ENCODE measurements around the gene ASB8.

The ASB8 gene, protein sequence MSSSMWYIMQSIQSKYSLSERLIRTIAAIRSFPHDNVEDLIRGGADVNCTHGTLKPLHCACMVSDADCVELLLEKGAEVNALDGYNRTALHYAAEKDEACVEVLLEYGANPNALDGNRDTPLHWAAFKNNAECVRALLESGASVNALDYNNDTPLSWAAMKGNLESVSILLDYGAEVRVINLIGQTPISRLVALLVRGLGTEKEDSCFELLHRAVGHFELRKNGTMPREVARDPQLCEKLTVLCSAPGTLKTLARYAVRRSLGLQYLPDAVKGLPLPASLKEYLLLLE

GRCh38 chr12:48157018-48157888 is at the start of gene ASB8:
TSS of gene ASB8 (minus strand) at chr12:48157515. CDS start at chr12:48153496, 4,019 bp downstream.
- no peaks in the 10 kb centered on the region for H3K9me3 ChIP-seq (ENCODE audit: control insufficient read depth, insufficient read depth, low read length)
- peaks cover 9% of the 10 kb centered on the region; the same call in 1 of the 2 replicates for H3K4me1 ChIP-seq (ENCODE audit: control insufficient read depth, insufficient read depth, low read length)
- peak within 1 kb of the TSS; percentile 97 for H3K4me3 ChIP-seq (ENCODE audit: low read depth, low read length)
- no peaks in the 10 kb centered on the region for H3K36me3 ChIP-seq (ENCODE audit: control insufficient read depth, insufficient read depth, low read length)
- H3K27ac ChIP-seq (ENCODE audit: low read depth, low read length), result peak within 1 kb of the TSS; percentile 72
- no peaks in the 10 kb centered on the region for H3K27me3 ChIP-seq (ENCODE audit: control insufficient read depth, insufficient read depth, low read length)
- H3K9ac ChIP-seq (ENCODE audit: low read depth, low read length), result no peak within 1 kb of the TSS

GRCh38 chr12:48203192-48203591 is 45.9 kb upstream of the ASB8 start, which contains the start of gene OR10AD1:
TSS of gene OR10AD1 (minus strand) at chr12:48203292. CDS start at chr12:48203292, 0 bp downstream.
- Histone ChIP-seq H3K27ac (ENCODE audit: low read depth, low read length) (no peak within 1 kb of the TSS), H3K4me3 (ENCODE audit: low read depth, low read length) (no peak within 1 kb of the TSS), H3K9ac (ENCODE audit: low read depth, low read length) (no peak within 1 kb of the TSS), H3K27me3 (ENCODE audit: control insufficient read depth, insufficient read depth, low read length) (peaks cover 48% of the 10 kb centered on the region), H3K9me3 (ENCODE audit: control insufficient read depth, insufficient read depth, low read length) (0 out of 2 replicates have a peak, but pooled peaks cover 6% of the 10 kb centered on the region), H3K4me1 (ENCODE audit: control insufficient read depth, insufficient read depth, low read length) (no peaks in the 10 kb centered on the region), H3K36me3 (ENCODE audit: control insufficient read depth, insufficient read depth, low read length) (no peaks in the 10 kb centered on the region)

- Histone ChIP-seq H3K4me1 (ENCODE audit: control insufficient read depth, insufficient read depth, low read length) (no peaks in the 10 kb centered on the region), H3K36me3 (ENCODE audit: control insufficient read depth, insufficient read depth, low read length) (no peaks in the 10 kb centered on the region), H3K27me3 (ENCODE audit: control insufficient read depth, insufficient read depth, low read length) (peaks cover 48% of the 10 kb centered on the region), H3K4me3 (ENCODE audit: low read depth, low read length) (no peak overlapping the region), H3K9ac (ENCODE audit: low read depth, low read length) (no peak overlapping the region), H3K9me3 (ENCODE audit: control insufficient read depth, insufficient read depth, low read length) (0 out of 2 replicates have a peak, but pooled peaks cover 3% of the 10 kb centered on the region), H3K27ac (ENCODE audit: low read depth, low read length) (no peak overlapping the region)
Observed at GRCh38 chr12:48202766-48203165, 45.5 kb upstream of the ASB8 start.

GRCh38 chr12:48201516-48201915 is 44.2 kb upstream of the ASB8 start:
- H3K9me3 ChIP-seq (ENCODE audit: control insufficient read depth, insufficient read depth, low read length), result no peaks in the 10 kb centered on the region
- H3K9ac ChIP-seq (ENCODE audit: low read depth, low read length), result no peak overlapping the region
- no peak overlapping the region for H3K27ac ChIP-seq (ENCODE audit: low read depth, low read length)
- H3K4me3 ChIP-seq (ENCODE audit: low read depth, low read length), result no peak overlapping the region
- H3K4me1 ChIP-seq (ENCODE audit: control insufficient read depth, insufficient read depth, low read length), result peaks cover 8% of the 10 kb centered on the region; the same call in 1 of the 2 replicates
- no peaks in the 10 kb centered on the region for H3K36me3 ChIP-seq (ENCODE audit: control insufficient read depth, insufficient read depth, low read length)
- H3K27me3 ChIP-seq (ENCODE audit: control insufficient read depth, insufficient read depth, low read length), result peaks cover 51% of the 10 kb centered on the region

DNA sequence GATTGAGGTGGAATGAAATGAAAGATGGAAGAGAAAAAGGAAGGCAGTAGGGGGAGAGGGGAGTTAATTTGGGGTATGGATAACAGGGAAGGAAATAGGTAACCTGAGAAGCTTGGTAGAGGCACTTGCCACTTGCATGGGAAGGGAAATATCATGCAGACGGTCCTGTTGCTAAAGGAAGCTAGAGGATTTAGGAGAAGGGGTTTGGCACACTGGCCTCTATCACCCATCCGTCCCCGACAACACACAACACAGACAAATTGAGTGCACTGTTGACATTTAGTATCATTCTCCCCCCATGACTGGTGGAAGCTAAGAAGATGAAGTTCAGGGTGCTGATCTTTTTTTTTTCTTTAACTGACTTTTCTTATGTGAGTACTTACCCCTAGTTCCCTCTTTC is 43.8 kb upstream of the ASB8 start:
- peaks cover 8% of the 10 kb centered on the region; the same call in 1 of the 2 replicates for H3K4me1 ChIP-seq (ENCODE audit: control insufficient read depth, insufficient read depth, low read length)
- peaks cover 51% of the 10 kb centered on the region for H3K27me3 ChIP-seq (ENCODE audit: control insufficient read depth, insufficient read depth, low read length)
- H3K9me3 ChIP-seq (ENCODE audit: control insufficient read depth, insufficient read depth, low read length), result no peaks in the 10 kb centered on the region
- no peak overlapping the region for H3K4me3 ChIP-seq (ENCODE audit: low read depth, low read length)
- H3K9ac ChIP-seq (ENCODE audit: low read depth, low read length), result no peak overlapping the region
- no peaks in the 10 kb centered on the region for H3K36me3 ChIP-seq (ENCODE audit: control insufficient read depth, insufficient read depth, low read length)
- H3K27ac ChIP-seq (ENCODE audit: low read depth, low read length), result no peak overlapping the region

- Histone ChIP-seq H3K27ac (ENCODE audit: low read depth, low read length) (no peak overlapping the region), H3K4me1 (ENCODE audit: control insufficient read depth, insufficient read depth, low read length) (peaks cover 8% of the 10 kb centered on the region; the same call in 1 of the 2 replicates), H3K4me3 (ENCODE audit: low read depth, low read length) (no peak overlapping the region), H3K9ac (ENCODE audit: low read depth, low read length) (no peak overlapping the region), H3K27me3 (ENCODE audit: control insufficient read depth, insufficient read depth, low read length) (peaks cover 58% of the 10 kb centered on the region), H3K36me3 (ENCODE audit: control insufficient read depth, insufficient read depth, low read length) (no peaks in the 10 kb centered on the region), H3K9me3 (ENCODE audit: control insufficient read depth, insufficient read depth, low read length) (no peaks in the 10 kb centered on the region)
Observed at GRCh38 chr12:48199774-48200221, 42.5 kb upstream of the ASB8 start.

DNA sequence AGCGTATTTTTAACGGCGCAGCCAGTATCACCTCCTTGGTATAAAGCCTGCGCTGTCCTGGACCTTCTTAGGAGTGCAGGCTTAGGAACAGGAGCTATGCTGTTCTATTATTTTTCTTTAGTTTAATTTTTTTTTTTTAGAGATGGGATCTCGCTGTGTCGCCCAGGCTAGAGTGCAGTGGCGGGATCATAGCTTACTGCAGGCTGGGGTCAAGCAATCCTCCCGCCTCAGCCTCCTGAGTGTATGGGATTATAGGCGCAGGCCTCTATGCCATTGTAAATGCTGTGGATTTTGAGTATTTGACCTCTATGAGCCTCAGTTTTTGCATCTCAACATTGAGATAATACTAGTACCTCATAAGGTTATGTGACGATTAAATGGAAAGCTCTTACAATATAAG is 41.7 kb upstream of the ASB8 start:
- Histone ChIP-seq H3K9me3 (ENCODE audit: control insufficient read depth, insufficient read depth, low read length) (no peaks in the 10 kb centered on the region), H3K36me3 (ENCODE audit: control insufficient read depth, insufficient read depth, low read length) (no peaks in the 10 kb centered on the region), H3K4me1 (ENCODE audit: control insufficient read depth, insufficient read depth, low read length) (peaks cover 8% of the 10 kb centered on the region; the same call in 1 of the 2 replicates), H3K9ac (ENCODE audit: low read depth, low read length) (0 out of 2 replicates have a peak overlapping the region, but pooled peaks have one; percentile 75), H3K27ac (ENCODE audit: low read depth, low read length) (no peak overlapping the region), H3K4me3 (ENCODE audit: low read depth, low read length) (peak overlapping the region; percentile 74), H3K27me3 (ENCODE audit: control insufficient read depth, insufficient read depth, low read length) (peaks cover 66% of the 10 kb centered on the region)

DNA sequence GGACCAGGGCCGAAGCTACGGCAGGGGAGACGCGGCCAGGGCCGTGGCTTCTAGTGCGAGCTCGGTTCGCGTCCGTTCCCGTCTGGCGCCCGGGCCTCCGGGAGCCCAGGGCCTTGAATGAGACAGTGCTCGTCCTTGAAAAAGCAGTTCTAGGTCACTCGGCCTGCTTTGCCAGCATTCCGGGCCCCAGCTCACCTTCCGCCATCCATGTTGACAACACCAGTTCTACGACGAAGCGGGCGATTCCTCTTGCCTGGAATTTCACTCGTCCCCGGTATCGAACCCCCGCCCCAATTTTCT is 41.3 kb upstream of the ASB8 start:
- H3K36me3 ChIP-seq (ENCODE audit: control insufficient read depth, insufficient read depth, low read length), result no peaks in the 10 kb centered on the region
- H3K4me1 ChIP-seq (ENCODE audit: control insufficient read depth, insufficient read depth, low read length), result peaks cover 8% of the 10 kb centered on the region; the same call in 1 of the 2 replicates
- H3K4me3 ChIP-seq (ENCODE audit: low read depth, low read length), result peak overlapping the region; percentile 74
- peak overlapping the region; percentile 75 for H3K9ac ChIP-seq (ENCODE audit: low read depth, low read length)
- H3K27ac ChIP-seq (ENCODE audit: low read depth, low read length), result no peak overlapping the region
- H3K9me3 ChIP-seq (ENCODE audit: control insufficient read depth, insufficient read depth, low read length), result no peaks in the 10 kb centered on the region
- peaks cover 66% of the 10 kb centered on the region for H3K27me3 ChIP-seq (ENCODE audit: control insufficient read depth, insufficient read depth, low read length)

GRCh38 chr12:48197971-48198671 is 40.8 kb upstream of the ASB8 start:
- H3K4me1 ChIP-seq (ENCODE audit: control insufficient read depth, insufficient read depth, low read length), result peaks cover 8% of the 10 kb centered on the region; the same call in 1 of the 2 replicates
- no peaks in the 10 kb centered on the region for H3K9me3 ChIP-seq (ENCODE audit: control insufficient read depth, insufficient read depth, low read length)
- peak overlapping the region; percentile 75 for H3K9ac ChIP-seq (ENCODE audit: low read depth, low read length)
- peak overlapping the region; percentile 6 for H3K27ac ChIP-seq (ENCODE audit: low read depth, low read length)
- peaks cover 63% of the 10 kb centered on the region for H3K27me3 ChIP-seq (ENCODE audit: control insufficient read depth, insufficient read depth, low read length)
- peak overlapping the region; percentile 74 for H3K4me3 ChIP-seq (ENCODE audit: low read depth, low read length)
- H3K36me3 ChIP-seq (ENCODE audit: control insufficient read depth, insufficient read depth, low read length), result no peaks in the 10 kb centered on the region

DNA sequence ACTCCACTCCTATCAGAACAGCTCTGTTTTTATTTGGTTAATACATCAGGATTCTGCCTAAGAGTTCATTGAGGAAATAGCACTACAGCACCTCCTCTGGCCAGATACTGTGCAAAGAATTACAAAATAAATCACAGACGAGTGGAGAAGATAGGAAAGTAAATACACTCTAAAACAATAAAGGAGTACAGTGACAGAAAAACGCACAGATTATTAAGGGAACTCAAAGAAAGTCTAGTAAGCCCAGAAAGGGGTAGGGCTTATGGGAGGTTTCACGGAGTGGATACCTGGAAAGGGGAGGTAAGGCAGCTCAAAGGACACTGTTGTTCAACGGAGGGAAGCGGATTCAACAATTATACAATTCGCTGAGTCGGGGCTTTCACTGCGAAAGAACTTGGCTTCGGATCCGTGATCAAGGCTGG is 40.2 kb upstream of the ASB8 start:
- H3K36me3 ChIP-seq (ENCODE audit: control insufficient read depth, insufficient read depth, low read length), result no peaks in the 10 kb centered on the region
- H3K27ac ChIP-seq (ENCODE audit: low read depth, low read length), result peak overlapping the region; percentile 6
- H3K4me3 ChIP-seq (ENCODE audit: low read depth, low read length), result peak overlapping the region; percentile 74
- no peaks in the 10 kb centered on the region for H3K9me3 ChIP-seq (ENCODE audit: control insufficient read depth, insufficient read depth, low read length)
- peaks cover 8% of the 10 kb centered on the region; the same call in 1 of the 2 replicates for H3K4me1 ChIP-seq (ENCODE audit: control insufficient read depth, insufficient read depth, low read length)
- H3K27me3 ChIP-seq (ENCODE audit: control insufficient read depth, insufficient read depth, low read length), result peaks cover 57% of the 10 kb centered on the region
- H3K9ac ChIP-seq (ENCODE audit: low read depth, low read length), result peak overlapping the region; percentile 25; the same call in 1 of the 2 replicates

Data from HUES48 (cell line).